WTC11 (cell line): ENCODE measurements around the gene TIGIT. TPM values are rescaled to one million over a fixed set of nuclear protein-coding genes. Genes with fewer than 3 reads are reported as not detected.

Experiments used
- ATAC-seq: fragments of 200-7000 bp; cut with Tn5 transposase; 2 replicates; pipeline ENCODE4 v1.10.0; 2021; ENCODE audit warnings: mild to moderate bottlenecking, moderate library complexity
- Bru-seq: library from RNA; stranded (reverse); fragments of 400-500 nt; gene quantifications from one replicate; lab custom pipeline; 2021; lab: Mats Ljungman, UMichigan
- CTCF ChIA-PET: fragments of 300-600 bp; sonication (Branson Sonifier 250); formaldehyde crosslinking; loops from one replicate; lab custom pipeline; 2021; ENCODE audit warnings: antibody characterized with exemption; lab: Charles Lee
- POLR2A ChIA-PET: fragments of 350-600 bp; sonication (Branson Sonifier 250); formaldehyde crosslinking; loops from one replicate; lab custom pipeline; 2021; ENCODE audit warnings: antibody characterized with exemption; lab: Charles Lee
- DNase-seq: peaks from one replicate; pipeline ENCODE4 v3.0.0; 2021; ENCODE audit warnings: low spot score
- H3K27ac Mint-ChIP-seq: 2 replicates; pipeline ENCODE4 v1.8.0; 2021; ENCODE audit warnings: mixed read lengths
- H3K27me3 Mint-ChIP-seq: 2 replicates; pipeline ENCODE4 v1.8.0; 2021; ENCODE audit warnings: low read depth, mild to moderate bottlenecking, moderate library complexity, mixed read lengths
- H3K36me3 Mint-ChIP-seq: 2 replicates; pipeline ENCODE4 v1.8.0; 2021; ENCODE audit warnings: mixed read lengths
- H3K4me1 Mint-ChIP-seq: 2 replicates; pipeline ENCODE4 v1.8.0; 2022; ENCODE audit warnings: mixed read lengths
- H3K4me3 Mint-ChIP-seq: 2 replicates; pipeline ENCODE4 v1.8.0; 2021; ENCODE audit warnings: mild to moderate bottlenecking, moderate library complexity, mixed read lengths
- H3K9me3 Mint-ChIP-seq: 2 replicates; pipeline ENCODE4 v1.8.0; 2021; ENCODE audit warnings: mixed read lengths
- CREB1 ChIP-seq: sonication (generic); formaldehyde crosslinking; IDR thresholded peaks from 2 replicates; pipeline ENCODE4 v1.8.0; 2023; ENCODE audit warnings: mild to moderate bottlenecking, missing genetic modification reagents
- EMX1 ChIP-seq: fragments of 250-450 bp; sonication (Bioruptor Pico); IDR thresholded peaks from 2 replicates; pipeline ENCODE4 v1.8.0; 2021; ENCODE audit warnings: mild to moderate bottlenecking
- ESRRA ChIP-seq: sonication (generic); formaldehyde crosslinking; IDR thresholded peaks from 2 replicates; pipeline ENCODE4 v1.8.1; 2022; ENCODE audit warnings: mild to moderate bottlenecking, missing genetic modification reagents, borderline replicate concordance
- FOXK1 ChIP-seq: sonication (generic); formaldehyde crosslinking; IDR thresholded peaks from 2 replicates; pipeline ENCODE4 v1.8.0; 2022; ENCODE audit warnings: mild to moderate bottlenecking, moderate library complexity, missing genetic modification reagents
- GRHL2 ChIP-seq: fragments of 250-450 bp; sonication (Bioruptor Pico); IDR thresholded peaks from 2 replicates; pipeline ENCODE4 v1.8.0; 2022; ENCODE audit warnings: mild to moderate bottlenecking, moderate library complexity; ENCODE audit not compliant: insufficient replicate concordance, severe bottlenecking
- NR2C2 ChIP-seq: sonication (generic); formaldehyde crosslinking; IDR thresholded peaks from 2 replicates; pipeline ENCODE4 v1.8.0; 2022; ENCODE audit warnings: mild to moderate bottlenecking, missing genetic modification reagents
- NR3C1 ChIP-seq: sonication (generic); formaldehyde crosslinking; conservative IDR thresholded peaks from 2 replicates; pipeline ENCODE4 v1.8.1; 2023; ENCODE audit warnings: low read depth, mild to moderate bottlenecking, missing genetic modification reagents
- OVOL2 ChIP-seq: fragments of 250-450 bp; sonication (Bioruptor Pico); IDR thresholded peaks from 2 replicates; pipeline ENCODE4 v1.9.0; 2021; ENCODE audit warnings: mild to moderate bottlenecking, borderline replicate concordance
- PRRX2 ChIP-seq: fragments of 250-450 bp; sonication (Bioruptor Pico); IDR thresholded peaks from 2 replicates; pipeline ENCODE4 v1.8.0; 2021; ENCODE audit warnings: mild to moderate bottlenecking
- RORB ChIP-seq: fragments of 250-450 bp; sonication (Bioruptor Pico); IDR thresholded peaks from 2 replicates; pipeline ENCODE4 v1.9.0; 2021; ENCODE audit warnings: mild to moderate bottlenecking
- SMAD3 ChIP-seq: sonication (generic); formaldehyde crosslinking; IDR thresholded peaks from 2 replicates; pipeline ENCODE4 v1.8.0; 2022; ENCODE audit warnings: missing genetic modification reagents, mild to moderate bottlenecking, borderline replicate concordance
- SMAD4 ChIP-seq: sonication (generic); formaldehyde crosslinking; IDR thresholded peaks from 2 replicates; pipeline ENCODE4 v1.8.0; 2022; ENCODE audit warnings: mild to moderate bottlenecking, missing genetic modification reagents
- SOX15 ChIP-seq: fragments of 250-450 bp; sonication (Bioruptor Pico); IDR thresholded peaks from 2 replicates; pipeline ENCODE4 v1.9.0; 2021; ENCODE audit warnings: mild to moderate bottlenecking
- SP1 ChIP-seq: sonication (generic); formaldehyde crosslinking; conservative IDR thresholded peaks from 2 replicates; pipeline ENCODE4 v1.8.1; 2022; ENCODE audit warnings: missing genetic modification reagents
- TEAD4 ChIP-seq: sonication (generic); formaldehyde crosslinking; IDR thresholded peaks from 2 replicates; pipeline ENCODE4 v1.8.0; 2022; ENCODE audit warnings: mild to moderate bottlenecking, missing genetic modification reagents
- TP53 ChIP-seq: sonication (generic); formaldehyde crosslinking; IDR thresholded peaks from 2 replicates; pipeline ENCODE4 v1.8.1; 2023; ENCODE audit warnings: mild to moderate bottlenecking, missing genetic modification reagents
- ZNF219 ChIP-seq: sonication (generic); formaldehyde crosslinking; IDR thresholded peaks from 2 replicates; pipeline ENCODE4 v1.8.0; 2023; ENCODE audit warnings: missing genetic modification reagents, mild to moderate bottlenecking, borderline replicate concordance
- ZNF317 ChIP-seq: sonication (generic); formaldehyde crosslinking; IDR thresholded peaks from 2 replicates; pipeline ENCODE4 v1.8.1; 2023; ENCODE audit warnings: low read depth, mild to moderate bottlenecking, moderate library complexity, missing genetic modification reagents, borderline replicate concordance
- ZNF416 ChIP-seq: fragments of 250-450 bp; sonication (Bioruptor Pico); IDR thresholded peaks from 2 replicates; pipeline ENCODE4 v1.9.0; 2021; ENCODE audit warnings: mild to moderate bottlenecking, inconsistent platforms
- ZNF423 ChIP-seq: fragments of 250-450 bp; sonication (Bioruptor Pico); IDR thresholded peaks from 2 replicates; pipeline ENCODE4 v2.1.2; 2022; ENCODE audit warnings: mild to moderate bottlenecking, moderate library complexity
- long read RNA-seq, 3 experiments: library from RNA in 1 of 3; library from capped mRNA in 1 of 3; library from polyadenylated mRNA in 1 of 3; unstranded in 2 of 3; stranded (forward) in 1 of 3; transcript quantifications; one replicate each; pipeline ENCODE4 v2.0.0, GENCODE V29; 2021
- total RNA-seq: library from RNA; stranded (reverse); gene quantifications from 3 replicates; pipeline ENCODE4 v1.2.3, GENCODE V29; 2021
- TF ChIP-seq, protein P1 (sequence below): sonication (generic); formaldehyde crosslinking; IDR thresholded peaks from 2 replicates; pipeline ENCODE4 v1.8.1; 2023; ENCODE audit warnings: mild to moderate bottlenecking, missing genetic modification reagents, moderate library complexity
- TF ChIP-seq, protein P2 (sequence below): sonication (generic); formaldehyde crosslinking; IDR thresholded peaks from 2 replicates; pipeline ENCODE4 v1.8.0; 2023; ENCODE audit warnings: mild to moderate bottlenecking, missing genetic modification reagents
- TF ChIP-seq, protein P3 (sequence below): fragments of 200-600 bp; IDR thresholded peaks from 2 replicates; pipeline ENCODE4 v1.8.0; 2022; ENCODE audit warnings: antibody characterized with exemption
- TF ChIP-seq, protein P4 (sequence below): sonication (generic); formaldehyde crosslinking; IDR thresholded peaks from 2 replicates; pipeline ENCODE4 v1.8.1; 2022; ENCODE audit warnings: low read depth, mild to moderate bottlenecking, moderate library complexity, missing genetic modification reagents, borderline replicate concordance

TIGIT gene
- total RNA-seq (0.04 to 0.07 TPM (median 0.05 TPM) in 3 replicates), Bru-seq, nascent RNA (not detected)
- long read RNA-seq, experiment 1 = 0 reads
- long read RNA-seq, experiment 2 = 0 reads
- long read RNA-seq, experiment 3 = 0 reads

DNA sequence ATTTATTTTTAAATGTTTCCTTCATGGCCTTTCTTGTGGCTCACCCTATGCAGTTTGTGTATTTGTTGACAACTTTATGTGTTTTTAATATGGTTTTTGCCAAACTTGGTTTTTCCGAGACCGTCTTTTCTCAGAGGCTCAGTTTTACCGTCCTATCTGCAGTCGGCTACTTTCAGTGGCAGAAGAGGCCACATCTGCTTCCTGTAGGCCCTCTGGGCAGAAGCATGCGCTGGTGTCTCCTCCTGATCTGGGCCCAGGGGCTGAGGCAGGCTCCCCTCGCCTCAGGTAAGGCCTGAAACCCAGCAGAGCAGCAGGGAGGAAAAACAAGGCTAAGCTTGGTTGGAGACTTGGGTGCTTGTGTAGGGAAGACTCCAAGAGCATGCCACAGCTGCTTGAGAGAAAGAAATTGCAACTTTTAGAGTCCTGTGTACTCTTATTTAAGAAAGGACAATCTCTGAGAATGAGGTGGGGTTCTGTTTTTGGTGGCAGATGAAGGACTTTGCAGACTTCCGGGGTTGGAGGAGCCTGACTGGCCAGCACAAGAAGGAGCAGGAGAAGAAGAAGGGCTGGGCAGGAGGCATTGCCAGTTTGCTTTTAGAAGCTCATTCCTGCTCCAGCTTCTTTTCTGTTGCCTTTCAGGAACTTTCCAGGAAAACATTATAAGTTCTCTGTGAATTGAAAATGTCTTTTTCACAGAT lies at the start of gene TIGIT:
Gene TIGIT, plus strand, starts transcription at position 191 of the 698 bp plus-strand sequence. Its CDS starts 34 bp downstream, at position 225.
- CTCF ChIA-PET = interaction anchor here (1.1 kb wide), 1 partner anchor 90 kb away, joined by 3 read pairs; no protein-coding TSS in a partner anchor
- Mint-ChIP-seq H3K4me3 (no peak within 1 kb of the TSS), H3K36me3 (no peaks in the 10 kb centered on the region), H3K27ac (no peak within 1 kb of the TSS), H3K9me3 (no peaks in the 10 kb centered on the region), H3K27me3 (no peaks in the 10 kb centered on the region), H3K4me1 (peaks cover 19% of the 10 kb centered on the region)
- DNase-seq (no peak), ATAC-seq (no peak)
- POLR2A ChIA-PET = no interaction called here
- TF ChIP-seq PRRX2 (CRISPR knock-in tag) (no peak), EMX1 (CRISPR knock-in tag) (no peak), CREB1 (no peak), NR3C1 (CRISPR knock-in tag) (no peak), ZNF416 (CRISPR knock-in tag) (no peak), TP53 (CRISPR knock-in tag) (no peak), ESRRA (CRISPR knock-in tag) (no peak), TEAD4 (CRISPR knock-in tag) (no peak)

DNA sequence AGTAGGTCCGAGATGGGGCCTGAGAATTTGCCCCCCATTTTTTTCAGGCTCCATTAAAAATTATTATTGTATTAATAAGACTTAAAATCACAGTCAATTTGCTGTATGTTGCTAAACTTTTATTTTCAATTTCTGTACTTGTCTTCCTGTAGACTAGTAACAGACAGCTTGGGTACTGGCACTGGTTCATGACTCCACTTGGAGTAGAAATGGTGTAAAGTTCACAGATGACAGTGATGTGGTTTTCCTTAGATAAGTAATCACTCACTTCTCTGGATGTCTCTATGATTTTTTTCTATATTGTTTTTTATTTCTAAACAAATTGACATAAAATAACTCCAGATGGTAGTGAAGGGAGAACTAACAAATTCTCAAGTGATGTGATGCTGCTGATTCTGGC lies 40.9 kb upstream of the TIGIT start:
- CTCF ChIA-PET = no interaction called here
- ATAC-seq = no peak
- POLR2A ChIA-PET = no interaction called here
- Mint-ChIP-seq H3K27me3 (no peaks in the 10 kb centered on the region), H3K36me3 (peaks cover 15% of the 10 kb centered on the region), H3K4me3 (no peak overlapping the region), H3K27ac (no peak overlapping the region), H3K4me1 (no peaks in the 10 kb centered on the region), H3K9me3 (peaks cover 28% of the 10 kb centered on the region)
- DNase-seq = no peak
- TF ChIP-seq, protein P1, sequence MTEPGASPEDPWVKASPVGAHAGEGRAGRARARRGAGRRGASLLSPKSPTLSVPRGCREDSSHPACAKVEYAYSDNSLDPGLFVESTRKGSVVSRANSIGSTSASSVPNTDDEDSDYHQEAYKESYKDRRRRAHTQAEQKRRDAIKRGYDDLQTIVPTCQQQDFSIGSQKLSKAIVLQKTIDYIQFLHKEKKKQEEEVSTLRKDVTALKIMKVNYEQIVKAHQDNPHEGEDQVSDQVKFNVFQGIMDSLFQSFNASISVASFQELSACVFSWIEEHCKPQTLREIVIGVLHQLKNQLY (CRISPR knock-in tag) = no peak
- TF ChIP-seq OVOL2 (CRISPR knock-in tag) (no peak), SP1 (CRISPR knock-in tag) (no peak), ZNF317 (no peak), GRHL2 (CRISPR knock-in tag) (no peak), SMAD3 (no peak), ZNF219 (CRISPR knock-in tag) (no peak), RORB (CRISPR knock-in tag) (no peak), SMAD4 (no peak), NR2C2 (CRISPR knock-in tag) (no peak), ZNF423 (CRISPR knock-in tag) (no peak), SOX15 (CRISPR knock-in tag) (no peak), FOXK1 (CRISPR knock-in tag) (no peak)
- TF ChIP-seq, protein P2, sequence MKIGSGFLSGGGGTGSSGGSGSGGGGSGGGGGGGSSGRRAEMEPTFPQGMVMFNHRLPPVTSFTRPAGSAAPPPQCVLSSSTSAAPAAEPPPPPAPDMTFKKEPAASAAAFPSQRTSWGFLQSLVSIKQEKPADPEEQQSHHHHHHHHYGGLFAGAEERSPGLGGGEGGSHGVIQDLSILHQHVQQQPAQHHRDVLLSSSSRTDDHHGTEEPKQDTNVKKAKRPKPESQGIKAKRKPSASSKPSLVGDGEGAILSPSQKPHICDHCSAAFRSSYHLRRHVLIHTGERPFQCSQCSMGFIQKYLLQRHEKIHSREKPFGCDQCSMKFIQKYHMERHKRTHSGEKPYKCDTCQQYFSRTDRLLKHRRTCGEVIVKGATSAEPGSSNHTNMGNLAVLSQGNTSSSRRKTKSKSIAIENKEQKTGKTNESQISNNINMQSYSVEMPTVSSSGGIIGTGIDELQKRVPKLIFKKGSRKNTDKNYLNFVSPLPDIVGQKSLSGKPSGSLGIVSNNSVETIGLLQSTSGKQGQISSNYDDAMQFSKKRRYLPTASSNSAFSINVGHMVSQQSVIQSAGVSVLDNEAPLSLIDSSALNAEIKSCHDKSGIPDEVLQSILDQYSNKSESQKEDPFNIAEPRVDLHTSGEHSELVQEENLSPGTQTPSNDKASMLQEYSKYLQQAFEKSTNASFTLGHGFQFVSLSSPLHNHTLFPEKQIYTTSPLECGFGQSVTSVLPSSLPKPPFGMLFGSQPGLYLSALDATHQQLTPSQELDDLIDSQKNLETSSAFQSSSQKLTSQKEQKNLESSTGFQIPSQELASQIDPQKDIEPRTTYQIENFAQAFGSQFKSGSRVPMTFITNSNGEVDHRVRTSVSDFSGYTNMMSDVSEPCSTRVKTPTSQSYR (CRISPR knock-in tag) = no peak
- TF ChIP-seq, protein P3, sequence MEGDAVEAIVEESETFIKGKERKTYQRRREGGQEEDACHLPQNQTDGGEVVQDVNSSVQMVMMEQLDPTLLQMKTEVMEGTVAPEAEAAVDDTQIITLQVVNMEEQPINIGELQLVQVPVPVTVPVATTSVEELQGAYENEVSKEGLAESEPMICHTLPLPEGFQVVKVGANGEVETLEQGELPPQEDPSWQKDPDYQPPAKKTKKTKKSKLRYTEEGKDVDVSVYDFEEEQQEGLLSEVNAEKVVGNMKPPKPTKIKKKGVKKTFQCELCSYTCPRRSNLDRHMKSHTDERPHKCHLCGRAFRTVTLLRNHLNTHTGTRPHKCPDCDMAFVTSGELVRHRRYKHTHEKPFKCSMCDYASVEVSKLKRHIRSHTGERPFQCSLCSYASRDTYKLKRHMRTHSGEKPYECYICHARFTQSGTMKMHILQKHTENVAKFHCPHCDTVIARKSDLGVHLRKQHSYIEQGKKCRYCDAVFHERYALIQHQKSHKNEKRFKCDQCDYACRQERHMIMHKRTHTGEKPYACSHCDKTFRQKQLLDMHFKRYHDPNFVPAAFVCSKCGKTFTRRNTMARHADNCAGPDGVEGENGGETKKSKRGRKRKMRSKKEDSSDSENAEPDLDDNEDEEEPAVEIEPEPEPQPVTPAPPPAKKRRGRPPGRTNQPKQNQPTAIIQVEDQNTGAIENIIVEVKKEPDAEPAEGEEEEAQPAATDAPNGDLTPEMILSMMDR = no peak
- TF ChIP-seq, protein P4, sequence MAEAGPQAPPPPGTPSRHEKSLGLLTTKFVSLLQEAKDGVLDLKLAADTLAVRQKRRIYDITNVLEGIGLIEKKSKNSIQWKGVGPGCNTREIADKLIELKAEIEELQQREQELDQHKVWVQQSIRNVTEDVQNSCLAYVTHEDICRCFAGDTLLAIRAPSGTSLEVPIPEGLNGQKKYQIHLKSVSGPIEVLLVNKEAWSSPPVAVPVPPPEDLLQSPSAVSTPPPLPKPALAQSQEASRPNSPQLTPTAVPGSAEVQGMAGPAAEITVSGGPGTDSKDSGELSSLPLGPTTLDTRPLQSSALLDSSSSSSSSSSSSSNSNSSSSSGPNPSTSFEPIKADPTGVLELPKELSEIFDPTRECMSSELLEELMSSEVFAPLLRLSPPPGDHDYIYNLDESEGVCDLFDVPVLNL = no peak
